HL-60 (cell line): ENCODE measurements around the gene OR2Y1.
"Not testable (repeated sequence)": the region's sequence is repeated elsewhere in the genome, so short reads cannot be mapped to it uniquely, and the experiment has no call there.

Experiments used
- DNase-seq, 2 experiments: peaks; one replicate each; pipeline ENCODE4 v3.0.0-alpha.2; 2010 to 2020; ENCODE audit warnings: low read depth in 1 of 2, low spot score in 1 of 2
- H3K27ac ChIP-seq: fragments of 250-450 bp; sonication (Bioruptor Pico); replicated peaks from 2 replicates; pipeline ENCODE4 v1.5.1; 2020; ENCODE audit warnings: mild to moderate bottlenecking, moderate library complexity
- H3K27me3 ChIP-seq: fragments of 250-450 bp; sonication (Bioruptor Pico); 2 replicates; pipeline ENCODE4 v1.5.1; 2021; ENCODE audit warnings: mild to moderate bottlenecking, moderate library complexity; ENCODE audit not compliant: insufficient read depth, poor library complexity, severe bottlenecking
- H3K4me3 ChIP-seq: replicated peaks from 2 replicates; pipeline ENCODE4 v1.5.1; 2011; ENCODE audit warnings: mild to moderate bottlenecking, control low read depth, low read length; ENCODE audit not compliant: insufficient read depth
- CTCF ChIP-seq: IDR thresholded peaks from one replicate; pipeline ENCODE4 v1.5.1; 2011; ENCODE audit warnings: low read length, control low read depth, inconsistent platforms; ENCODE audit not compliant: insufficient read depth
- GABPA ChIP-seq: IDR thresholded peaks from 2 replicates; pipeline ENCODE4 v1.6.1; 2012; ENCODE audit warnings: low read depth
- POLR2AphosphoS5 ChIP-seq: IDR thresholded peaks from 2 replicates; pipeline ENCODE4 v1.6.1; 2012; ENCODE audit warnings: low read depth
- REST ChIP-seq: IDR thresholded peaks from 2 replicates; pipeline ENCODE4 v1.6.1; 2012; ENCODE audit warnings: low read depth; ENCODE audit not compliant: insufficient replicate concordance
- SPI1 ChIP-seq: IDR thresholded peaks from 2 replicates; pipeline ENCODE4 v1.6.1; 2012; ENCODE audit warnings: low read depth, mild to moderate bottlenecking, borderline replicate concordance

OR2Y1 gene

GRCh38 chr5:180718810-180719453, 20.9 kb downstream of the OR2Y1 start:
- H3K27ac ChIP-seq, result no peak overlapping the region
- H3K27me3 ChIP-seq, result no peaks in the 10 kb centered on the region
- peak in 1 of 2 experiments; percentile 7 for DNase-seq
- no peak for TF ChIP-seq SPI1
- TF ChIP-seq CTCF, result peak; percentile 25
- no peak overlapping the region for H3K4me3 ChIP-seq

GRCh38 chr5:180717989-180718388, 21.9 kb downstream of the OR2Y1 start:
- Histone ChIP-seq H3K27me3 (no peaks in the 10 kb centered on the region), H3K27ac (no peak overlapping the region)

GRCh38 chr5:180704362-180704761, 35.5 kb downstream of the OR2Y1 start:
- no peak overlapping the region for H3K4me3 ChIP-seq
- H3K27me3 ChIP-seq, result no peaks in the 10 kb centered on the region
- TF ChIP-seq SPI1 (no peak), CTCF (no peak), GABPA (no peak), POLR2AphosphoS5 (no peak), REST (no peak)
- H3K27ac ChIP-seq, result no peak overlapping the region
- no peak for DNase-seq

More at GRCh38 chr5:180717989-180718388, 21.9 kb downstream of the OR2Y1 start:
- DNase-seq, result no peak
- TF ChIP-seq GABPA, result no peak
- TF ChIP-seq SPI1, result no peak
- TF ChIP-seq POLR2AphosphoS5, result no peak
- TF ChIP-seq REST, result no peak
- no peak for TF ChIP-seq CTCF
- H3K4me3 ChIP-seq, result no peak overlapping the region

- no peak overlapping the region for H3K4me3 ChIP-seq
- no peak for DNase-seq
- no peak overlapping the region for H3K27ac ChIP-seq
- H3K27me3 ChIP-seq, result no peaks in the 10 kb centered on the region
- TF ChIP-seq POLR2AphosphoS5 (no peak), GABPA (no peak), SPI1 (no peak), REST (no peak), CTCF (no peak)
Measured at GRCh38 chr5:180703912-180704311, 35.9 kb downstream of the OR2Y1 start.

GRCh38 chr5:180703371-180703770, 36.5 kb downstream of the OR2Y1 start:
- DNase-seq, H3K27ac ChIP-seq, H3K4me3 ChIP-seq, H3K27me3 ChIP-seq: not testable (repeated sequence)
